AG09309 (cell line): ENCODE measurements around the gene GLB1L.
"Not testable (repeated sequence)": the region's sequence is repeated elsewhere in the genome, so short reads cannot be mapped to it uniquely, and the experiment has no call there.

Experiments used
- DNase-seq: peaks from one replicate; pipeline ENCODE4 v3.0.0-alpha.2; 2010; ENCODE audit warnings: low read depth
- H3K4me3 ChIP-seq: 2 replicates; pipeline ENCODE4 v1.5.1; 2011; ENCODE audit warnings: mild to moderate bottlenecking, low read depth, low read length, moderate library complexity; ENCODE audit not compliant: control insufficient read depth
- TF ChIP-seq, protein P1 (sequence below): IDR thresholded peaks from 2 replicates; pipeline ENCODE4 v1.5.1; 2011; ENCODE audit warnings: mild to moderate bottlenecking, low read depth, low read length, inconsistent platforms; ENCODE audit not compliant: insufficient read depth, control insufficient read depth; ENCODE audit errors: missing control alignments

GLB1L gene

GRCh38 chr2:219266886-219267285, 21.6 kb upstream of the GLB1L start:
- TF ChIP-seq, protein P1, sequence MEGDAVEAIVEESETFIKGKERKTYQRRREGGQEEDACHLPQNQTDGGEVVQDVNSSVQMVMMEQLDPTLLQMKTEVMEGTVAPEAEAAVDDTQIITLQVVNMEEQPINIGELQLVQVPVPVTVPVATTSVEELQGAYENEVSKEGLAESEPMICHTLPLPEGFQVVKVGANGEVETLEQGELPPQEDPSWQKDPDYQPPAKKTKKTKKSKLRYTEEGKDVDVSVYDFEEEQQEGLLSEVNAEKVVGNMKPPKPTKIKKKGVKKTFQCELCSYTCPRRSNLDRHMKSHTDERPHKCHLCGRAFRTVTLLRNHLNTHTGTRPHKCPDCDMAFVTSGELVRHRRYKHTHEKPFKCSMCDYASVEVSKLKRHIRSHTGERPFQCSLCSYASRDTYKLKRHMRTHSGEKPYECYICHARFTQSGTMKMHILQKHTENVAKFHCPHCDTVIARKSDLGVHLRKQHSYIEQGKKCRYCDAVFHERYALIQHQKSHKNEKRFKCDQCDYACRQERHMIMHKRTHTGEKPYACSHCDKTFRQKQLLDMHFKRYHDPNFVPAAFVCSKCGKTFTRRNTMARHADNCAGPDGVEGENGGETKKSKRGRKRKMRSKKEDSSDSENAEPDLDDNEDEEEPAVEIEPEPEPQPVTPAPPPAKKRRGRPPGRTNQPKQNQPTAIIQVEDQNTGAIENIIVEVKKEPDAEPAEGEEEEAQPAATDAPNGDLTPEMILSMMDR = no peak
- DNase-seq = no peak
- no peak overlapping the region for H3K4me3 ChIP-seq

GRCh38 chr2:219266232-219266631, 21.0 kb upstream of the GLB1L start:
- DNase-seq = no peak
- TF ChIP-seq, protein P1 = no peak
- no peak overlapping the region for H3K4me3 ChIP-seq

DNA sequence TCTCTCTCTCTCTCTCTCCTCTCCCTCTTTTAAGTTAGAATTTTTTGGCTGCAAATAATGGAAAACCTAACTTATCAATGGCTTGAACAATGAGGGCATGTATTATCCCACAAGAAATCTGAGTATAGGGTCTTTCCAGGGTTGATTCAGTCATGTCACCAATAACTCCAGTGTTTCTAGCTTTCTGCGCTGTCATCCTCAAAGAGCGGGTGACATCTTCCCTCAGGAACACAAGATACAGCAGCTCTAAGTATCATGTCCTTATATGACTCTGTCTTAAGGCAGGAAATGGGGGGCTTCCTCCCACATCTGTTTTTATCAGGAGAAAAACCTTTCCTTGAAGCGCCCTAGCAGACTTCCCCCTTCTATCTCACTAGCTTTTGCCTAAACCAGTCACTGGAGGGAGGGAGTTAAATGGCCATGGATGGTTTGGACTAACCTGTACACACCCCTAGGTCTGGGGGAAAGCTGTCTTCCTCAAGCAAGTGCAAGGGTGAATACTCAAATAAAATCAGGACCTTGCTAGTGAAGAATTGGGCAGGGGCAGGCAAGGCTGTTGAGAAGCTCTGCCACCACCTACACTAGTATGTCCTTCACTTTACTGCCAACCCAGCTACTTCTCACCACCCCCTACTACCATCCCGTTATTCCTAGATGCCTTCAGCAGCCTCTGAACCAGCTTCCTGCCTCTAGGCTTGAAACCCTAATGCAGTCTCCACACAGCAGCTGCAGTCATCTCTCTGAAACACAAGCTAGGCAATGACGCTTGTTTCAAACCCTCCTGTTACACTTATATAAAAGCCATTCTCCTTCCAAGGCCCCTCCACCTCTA, 16.0 kb upstream of the GLB1L start:
- TF ChIP-seq, protein P1 = no peak
- DNase-seq = no peak
- H3K4me3 ChIP-seq = no peak overlapping the region

DNA sequence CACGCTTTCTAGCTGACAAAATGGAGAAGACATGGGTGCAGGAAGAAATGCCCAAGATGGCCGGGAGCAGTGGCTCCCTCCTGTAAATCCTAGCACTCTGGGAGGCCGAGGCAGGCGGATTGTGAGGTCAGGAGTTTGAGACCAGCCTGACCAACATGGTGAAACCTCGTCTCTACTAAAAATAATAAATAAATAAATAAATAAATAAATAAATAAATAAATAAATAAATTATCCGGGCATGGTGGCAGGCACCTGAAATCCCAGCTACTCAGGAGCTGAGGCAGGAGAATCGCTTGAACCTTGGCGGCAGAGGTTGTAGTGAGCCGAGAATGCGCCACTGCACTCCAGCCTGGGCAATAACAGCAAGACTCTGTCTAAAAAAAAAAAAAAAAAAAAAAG, 13.7 kb upstream of the GLB1L start:
- H3K4me3 ChIP-seq, DNase-seq: not testable (repeated sequence)

DNA sequence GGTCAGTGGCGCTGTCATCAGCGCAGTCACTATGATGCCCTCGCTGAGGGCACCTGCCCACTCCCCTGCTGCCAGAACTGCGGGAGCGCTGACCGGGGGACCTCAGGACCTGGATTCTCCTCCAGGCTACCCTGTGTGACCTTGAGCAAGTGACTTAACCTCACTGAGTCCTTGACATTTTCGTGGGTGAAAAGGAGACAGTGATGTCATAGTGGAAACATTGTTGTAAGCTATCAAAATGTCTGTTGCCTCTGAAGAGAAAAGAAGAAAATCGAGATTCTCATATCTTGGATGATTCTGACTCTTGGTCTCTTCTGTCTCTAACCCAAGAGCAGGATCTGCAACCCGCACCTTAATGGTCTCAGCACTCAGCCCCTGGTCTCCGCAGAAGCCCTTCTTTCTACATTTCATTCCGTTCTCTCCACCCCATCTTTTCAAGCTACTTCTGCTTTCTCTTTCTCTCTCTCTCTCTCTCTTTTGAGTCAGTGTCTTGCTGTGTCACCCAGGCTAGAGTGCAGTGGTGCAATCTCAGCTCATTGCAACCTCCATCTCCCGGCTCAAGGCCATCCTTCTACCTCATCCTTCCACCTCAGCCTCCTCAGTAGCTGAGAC, 9.5 kb upstream of the GLB1L start:
- no peak for DNase-seq
- TF ChIP-seq, protein P1 = no peak
- peak overlapping the region; percentile 52 for H3K4me3 ChIP-seq

DNA sequence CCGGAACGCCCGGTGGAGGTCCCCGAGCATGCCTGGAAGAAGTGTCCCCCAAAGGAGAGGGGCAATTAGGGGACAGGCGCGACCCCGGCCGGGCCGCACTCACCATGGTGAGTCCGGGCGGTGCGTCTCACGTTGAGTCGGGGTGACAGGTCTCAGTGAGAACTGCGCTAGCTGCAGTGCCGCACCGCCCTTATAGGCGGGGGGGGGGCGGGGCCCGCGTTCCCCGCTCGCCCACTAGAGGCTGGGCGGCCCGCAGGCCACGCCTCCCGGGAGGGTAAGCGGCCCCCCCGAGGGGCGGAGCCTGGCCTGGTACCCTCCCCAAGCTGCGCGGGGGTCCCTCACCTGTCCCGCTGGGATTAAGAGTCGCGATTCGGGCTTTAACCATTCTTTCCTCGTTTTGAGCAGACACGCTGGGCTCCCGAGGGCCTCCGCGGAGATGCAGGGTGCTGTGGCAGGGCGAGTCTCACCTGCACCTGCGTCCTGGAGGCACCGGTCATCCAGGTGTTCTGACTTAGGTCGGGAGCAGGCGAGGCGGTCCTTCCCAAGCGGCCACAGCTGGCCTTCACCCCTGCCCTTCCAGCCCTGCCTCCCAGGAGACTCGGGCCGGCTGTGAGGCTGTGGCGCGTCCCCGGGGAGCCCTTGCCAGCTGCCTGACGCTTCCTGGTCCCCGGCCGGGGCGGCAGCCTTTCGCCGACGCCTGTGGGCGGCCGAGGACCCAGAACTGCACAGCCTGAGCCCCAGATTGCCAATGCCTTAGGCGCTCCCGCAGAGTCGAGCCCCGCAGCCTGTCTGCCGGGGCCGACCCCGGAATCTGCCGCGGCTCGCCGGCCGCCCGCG, 8.7 kb upstream of the GLB1L start, which contains the start of gene TUBA4A:
Gene TUBA4A (minus strand): TSS at position 166 of the 837 bp plus-strand sequence. CDS start 60 bp downstream, at position 106.
- no peak for DNase-seq
- peak within 1 kb of the TSS; percentile 52 for H3K4me3 ChIP-seq
- TF ChIP-seq, protein P1 = no peak
